DMS 273 (cell line): ENCODE results near the gene C10orf143.

Experiments used
- DNase-seq: peaks from one replicate; lab custom pipeline; 2025; ENCODE audit not compliant: unreplicated experiment; lab: John Stamatoyannopoulos, UW

C10orf143 gene

DNA sequence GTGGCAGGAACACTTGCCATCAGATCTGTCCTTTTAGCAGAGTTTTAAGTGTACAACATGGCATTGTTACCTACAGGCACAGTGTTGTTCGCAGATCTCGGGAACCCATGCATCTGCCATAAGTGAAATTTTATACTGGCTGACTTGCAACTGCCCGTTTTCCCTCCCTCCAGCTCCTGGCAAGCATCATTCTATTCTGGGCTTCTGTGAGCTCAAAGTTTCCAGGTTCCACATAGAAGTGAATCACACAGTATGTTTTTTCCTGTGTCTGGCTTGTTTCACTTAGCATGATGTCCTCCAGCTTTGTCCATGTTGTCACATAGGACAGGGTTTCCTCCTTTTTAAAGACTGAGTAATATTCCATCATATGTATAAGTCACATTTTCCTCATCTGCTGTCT, 56.6 kb downstream of the C10orf143 start:
- no peak for DNase-seq

DNA sequence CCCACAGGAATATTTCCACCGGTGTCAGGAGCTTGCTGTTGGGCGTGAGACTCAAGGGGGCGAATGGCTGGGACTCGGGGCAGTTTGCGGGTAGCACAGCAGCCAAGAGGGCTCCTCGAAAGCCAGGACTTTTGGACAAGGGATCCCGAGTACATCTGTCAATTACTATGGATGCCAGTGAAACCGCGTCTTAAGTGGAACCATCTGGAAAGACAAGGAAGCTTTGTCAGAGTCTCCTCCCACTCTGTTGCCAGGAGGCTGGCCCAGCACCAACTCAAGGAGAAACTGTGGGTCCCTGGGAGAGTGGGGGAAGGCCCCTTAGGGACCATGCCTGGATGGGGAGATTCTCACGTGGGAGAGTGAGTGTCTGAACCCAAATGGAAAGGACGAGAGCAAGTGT, 57.1 kb downstream of the C10orf143 start:
- DNase-seq: peak; percentile 4

DNA sequence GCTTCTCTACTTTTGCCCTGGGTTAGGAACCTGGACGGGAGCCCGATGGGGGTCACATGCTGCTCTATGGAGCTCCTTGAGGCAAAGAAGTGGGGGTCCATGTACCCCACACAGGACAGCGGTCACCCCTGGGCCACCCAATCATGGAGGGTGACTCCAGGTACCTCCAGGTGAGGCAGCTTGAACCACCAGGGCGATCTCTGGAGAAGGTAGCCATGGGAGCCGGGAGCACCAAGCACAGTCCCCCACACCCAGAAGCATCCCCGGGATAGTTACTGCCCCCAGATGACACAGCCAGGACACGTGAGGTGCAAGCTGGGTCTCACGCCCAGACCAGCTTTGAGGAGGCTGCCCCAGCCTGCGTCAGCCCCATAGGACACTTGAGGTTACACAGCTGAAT, 58.4 kb downstream of the C10orf143 start:
- DNase-seq: no peak

DNA sequence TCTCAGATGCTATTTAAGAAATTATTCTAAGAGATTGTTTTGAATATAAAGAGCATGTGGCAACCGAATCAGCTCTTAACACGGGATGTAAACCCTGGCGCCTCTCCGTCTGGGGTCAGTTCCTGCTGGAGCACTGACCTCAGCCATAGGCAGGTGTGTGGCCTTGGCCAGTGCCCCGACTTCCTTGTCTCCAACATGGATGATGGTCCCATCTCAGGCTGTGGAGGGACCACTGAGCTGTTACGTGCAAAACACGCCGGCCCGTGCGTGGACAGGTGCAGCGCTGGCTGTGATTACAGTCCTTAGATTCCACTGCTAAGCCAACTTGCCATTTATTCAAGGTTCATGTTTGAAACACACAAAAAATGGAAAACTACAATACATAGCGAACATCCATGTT, 59.9 kb downstream of the C10orf143 start:
- DNase-seq: no peak

DNA sequence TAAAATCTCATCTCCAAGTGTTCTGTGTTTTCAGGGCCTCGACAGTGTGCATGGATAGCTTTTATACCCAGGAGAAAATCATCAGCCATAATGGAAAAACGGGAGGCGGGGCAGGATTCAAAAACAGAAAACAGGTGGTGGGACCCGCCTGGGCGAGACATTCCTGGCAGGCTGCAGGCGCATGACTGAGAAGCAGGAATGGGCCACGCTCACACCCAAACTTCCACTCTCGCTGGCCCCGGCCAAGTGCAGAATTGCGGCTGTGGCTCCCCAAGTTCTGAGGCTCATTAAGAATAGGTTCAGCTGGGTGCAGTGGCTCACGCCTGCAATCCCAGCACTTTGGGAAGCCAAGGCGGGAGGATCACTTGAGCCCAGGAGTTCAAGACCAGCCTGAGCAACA, 60.6 kb downstream of the C10orf143 start:
- peak; percentile 16 for DNase-seq

DNA sequence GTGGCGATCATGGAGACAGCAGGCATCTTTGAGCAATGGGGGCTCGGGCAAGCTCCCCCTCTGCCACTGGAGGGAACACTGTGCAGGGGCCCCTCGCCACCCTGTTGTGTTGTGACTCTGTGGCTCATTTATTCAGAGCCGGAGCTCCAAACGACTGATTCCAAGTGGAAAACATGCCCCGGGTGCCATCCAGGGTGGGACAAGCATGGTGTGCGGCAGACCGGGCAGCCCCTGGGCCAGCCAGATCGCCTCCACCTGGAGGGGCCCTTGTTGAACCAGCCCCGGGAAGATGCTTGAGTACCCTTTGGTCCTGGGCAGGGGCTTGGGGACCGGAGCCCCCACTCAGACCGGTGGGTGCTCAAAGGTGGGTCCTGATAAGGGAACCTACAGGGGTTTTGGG, 61.4 kb downstream of the C10orf143 start:
- DNase-seq: no peak

DNA sequence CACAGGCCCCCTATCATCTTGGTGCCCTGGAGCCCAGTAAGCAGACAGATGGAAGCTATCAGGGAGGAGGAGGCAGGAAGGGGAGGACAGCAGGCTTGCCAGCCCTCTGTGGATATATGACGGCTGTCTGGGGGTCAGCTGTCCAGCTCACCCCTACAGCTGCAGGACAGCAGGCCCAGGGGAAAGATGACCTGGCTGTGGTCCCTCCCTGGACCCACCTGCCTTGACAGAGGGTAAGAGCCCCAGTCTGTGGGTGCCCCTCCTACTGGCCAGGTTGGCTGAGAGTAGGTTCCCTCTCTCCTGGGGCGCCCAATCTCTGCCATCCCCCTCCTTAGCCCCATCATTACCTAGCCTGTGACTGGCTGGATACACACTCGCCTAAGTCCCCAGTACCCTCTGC, 62.5 kb downstream of the C10orf143 start:
- no peak for DNase-seq

DNA sequence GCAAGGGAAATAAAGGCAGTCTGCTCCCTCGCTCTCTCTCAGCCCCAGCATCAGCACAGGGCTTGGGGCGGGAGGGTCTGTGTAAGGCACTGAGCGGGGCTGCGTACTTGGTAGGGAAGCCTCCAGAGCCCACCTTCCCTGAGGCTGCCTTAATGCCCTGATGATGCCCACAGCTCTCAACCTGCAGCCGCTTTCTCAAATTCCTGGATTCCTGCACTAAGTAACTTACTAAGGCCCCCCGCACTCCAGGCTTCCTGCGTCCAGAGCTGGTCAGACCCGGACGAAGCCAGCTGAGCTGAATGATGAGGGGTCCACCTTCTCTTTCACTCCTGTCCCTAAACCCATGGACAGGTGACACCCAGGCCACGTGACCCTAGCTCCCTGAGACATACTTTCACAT, 63.3 kb downstream of the C10orf143 start:
- no peak for DNase-seq

DNA sequence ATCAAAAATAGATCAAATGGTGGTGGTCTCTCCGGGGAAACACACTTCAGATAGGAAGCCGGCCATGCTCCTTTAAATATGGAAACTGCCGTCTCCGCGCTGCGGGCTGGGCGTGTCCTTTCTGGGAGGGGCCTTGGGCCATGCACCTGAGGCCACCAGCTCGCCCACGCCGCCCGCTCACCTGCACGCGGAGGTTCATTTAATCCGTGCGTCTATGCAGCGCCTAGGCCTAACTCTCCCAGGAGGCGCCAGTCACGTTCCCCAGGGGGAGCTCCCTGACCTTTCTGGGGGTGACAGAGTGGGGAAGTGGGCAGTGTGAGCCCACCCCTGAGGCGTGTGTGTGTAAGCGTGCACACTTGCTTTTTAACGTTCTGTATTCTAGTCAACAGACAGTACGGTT, 64.0 kb downstream of the C10orf143 start:
- DNase-seq: no peak

DNA sequence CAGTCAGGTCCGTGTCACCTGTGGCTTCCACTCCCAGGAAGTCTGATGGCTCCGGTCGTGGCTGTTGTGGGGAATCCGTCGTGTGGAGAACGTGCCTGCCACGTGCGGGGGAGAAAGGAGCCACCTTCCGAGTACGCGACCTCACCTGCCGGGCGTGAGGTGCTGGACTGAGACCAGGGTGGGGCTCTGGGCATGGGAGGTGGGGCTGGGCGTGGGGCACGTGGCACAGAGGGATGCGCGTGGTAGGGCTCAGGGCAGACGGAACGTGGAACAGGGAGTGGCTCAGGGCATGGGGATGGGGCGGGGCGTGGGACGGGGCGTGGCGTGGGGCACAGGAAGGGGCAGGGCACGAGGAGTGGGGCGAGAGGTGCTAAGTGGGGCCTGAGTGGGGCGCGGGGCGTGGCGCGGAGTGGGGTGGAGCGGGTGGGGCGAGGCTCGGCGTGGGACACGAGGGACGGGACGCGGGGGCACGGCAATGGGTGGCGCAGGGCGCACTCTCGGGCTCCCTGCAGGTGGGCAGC, 64.8 kb downstream of the C10orf143 start:
- DNase-seq: no peak

DNA sequence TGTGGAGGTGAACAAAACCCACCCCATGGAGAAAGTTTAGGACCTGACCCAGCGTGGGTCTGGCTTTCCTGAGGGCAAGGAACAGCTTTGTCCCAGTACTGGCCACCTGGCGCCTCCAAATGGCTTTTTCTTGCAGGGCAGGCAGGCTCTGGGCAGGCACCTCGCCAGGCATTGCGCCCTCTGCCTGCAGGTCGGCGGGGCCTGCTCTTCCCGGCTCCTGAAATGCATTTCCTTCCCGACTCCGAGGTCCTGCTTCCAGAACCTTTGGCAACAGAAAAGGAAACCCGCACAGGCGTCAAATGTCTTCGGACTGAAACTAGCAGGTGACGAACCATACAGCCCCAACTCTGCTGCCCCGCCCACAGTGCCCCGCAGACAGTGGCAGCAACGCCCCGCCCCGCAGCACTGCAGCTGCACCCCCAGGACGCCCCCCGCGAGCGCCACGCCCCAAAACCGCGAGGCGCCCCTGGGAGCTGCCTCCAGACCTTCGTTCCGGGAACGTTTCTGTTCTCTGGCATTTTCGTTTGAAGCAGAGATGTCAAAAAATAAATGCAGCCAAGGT, 65.5 kb downstream of the C10orf143 start:
- DNase-seq: peak; percentile 80

DNA sequence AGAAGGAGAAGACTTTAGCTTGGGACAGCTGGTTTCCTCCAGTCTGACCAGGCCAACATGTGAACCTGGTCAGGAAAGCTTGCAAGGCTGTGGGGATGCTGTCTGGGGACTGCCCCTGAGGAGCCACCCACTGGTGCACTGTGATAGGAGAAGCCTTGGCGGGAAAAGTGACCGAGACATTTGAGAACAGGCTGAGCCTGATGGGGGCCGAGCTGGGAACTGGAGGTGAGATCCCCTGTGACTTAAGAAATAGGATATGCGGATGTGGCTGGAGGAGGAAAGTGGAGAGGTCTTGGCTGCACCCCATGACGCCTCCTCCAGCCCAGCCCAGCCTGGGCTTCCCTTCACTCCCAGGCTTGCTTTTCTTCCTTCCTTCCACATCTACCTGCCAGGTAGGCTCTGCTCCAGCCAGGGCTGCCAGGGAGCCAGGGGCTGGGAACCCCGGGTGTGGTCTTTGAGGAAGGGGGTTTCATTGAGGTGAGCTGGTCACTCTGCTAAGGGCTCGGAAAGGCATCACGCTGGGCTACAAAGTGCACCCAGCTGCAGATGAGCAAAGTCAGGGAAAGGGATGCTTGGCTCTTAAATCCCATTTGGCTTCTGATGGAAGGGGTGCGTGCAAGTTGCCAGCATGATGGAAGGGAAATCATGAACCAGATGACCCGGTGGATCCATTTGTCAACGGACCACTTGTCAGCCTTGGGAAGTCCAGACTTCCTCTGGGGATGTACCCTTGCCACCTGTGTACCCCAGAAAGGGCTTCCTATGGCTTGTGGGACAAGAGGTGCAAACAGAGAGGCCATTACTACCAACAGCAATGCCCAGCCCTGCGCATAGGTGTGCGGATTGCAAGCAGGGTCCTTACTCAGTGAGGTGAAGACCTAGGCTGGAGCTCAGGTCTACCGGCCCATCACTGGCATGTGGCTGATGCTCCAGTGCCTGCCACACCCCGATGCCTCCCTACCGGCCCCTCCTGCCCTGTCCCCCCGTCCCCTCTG, 66.3 kb downstream of the C10orf143 start:
- DNase-seq: no peak

DNA sequence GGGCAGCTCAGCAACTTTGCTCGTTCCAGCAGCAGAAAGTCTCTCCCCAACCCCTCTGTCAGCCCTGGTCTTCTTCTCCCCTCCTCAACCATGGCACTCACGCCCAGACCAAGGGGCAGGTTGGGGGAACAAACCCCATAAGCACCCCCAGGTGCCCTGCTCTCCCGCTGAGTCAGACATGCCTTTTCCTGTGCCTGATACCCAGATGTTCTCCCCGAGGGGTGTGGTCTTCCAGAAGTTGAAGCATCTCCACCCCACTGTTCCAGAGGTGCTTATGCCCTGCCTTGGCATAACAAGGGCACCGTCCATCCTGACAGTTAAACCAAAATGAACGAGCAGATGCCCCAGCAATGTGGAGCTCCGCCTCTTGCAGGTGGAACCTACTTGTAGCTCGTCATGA, 67.1 kb downstream of the C10orf143 start:
- DNase-seq: no peak

DNA sequence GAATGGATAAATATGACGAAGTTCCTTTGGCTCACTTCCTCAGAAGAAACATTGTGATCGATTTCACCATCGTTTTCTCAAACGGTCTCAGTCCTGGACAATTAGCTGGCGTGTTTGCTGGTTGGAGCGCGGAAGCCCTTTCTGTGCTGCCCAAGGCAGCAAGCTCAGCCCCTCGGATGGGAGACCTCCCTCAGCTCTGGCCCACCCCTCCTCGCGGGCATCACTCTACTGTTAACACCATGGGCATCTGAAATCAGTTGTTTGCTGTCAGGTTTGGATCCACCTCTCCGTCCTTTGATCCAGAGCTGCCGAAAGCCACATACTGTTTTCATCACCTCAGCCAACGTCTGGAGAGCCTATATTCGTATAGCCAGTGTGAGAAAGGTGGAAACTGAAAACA, 68.2 kb downstream of the C10orf143 start:
- no peak for DNase-seq

DNA sequence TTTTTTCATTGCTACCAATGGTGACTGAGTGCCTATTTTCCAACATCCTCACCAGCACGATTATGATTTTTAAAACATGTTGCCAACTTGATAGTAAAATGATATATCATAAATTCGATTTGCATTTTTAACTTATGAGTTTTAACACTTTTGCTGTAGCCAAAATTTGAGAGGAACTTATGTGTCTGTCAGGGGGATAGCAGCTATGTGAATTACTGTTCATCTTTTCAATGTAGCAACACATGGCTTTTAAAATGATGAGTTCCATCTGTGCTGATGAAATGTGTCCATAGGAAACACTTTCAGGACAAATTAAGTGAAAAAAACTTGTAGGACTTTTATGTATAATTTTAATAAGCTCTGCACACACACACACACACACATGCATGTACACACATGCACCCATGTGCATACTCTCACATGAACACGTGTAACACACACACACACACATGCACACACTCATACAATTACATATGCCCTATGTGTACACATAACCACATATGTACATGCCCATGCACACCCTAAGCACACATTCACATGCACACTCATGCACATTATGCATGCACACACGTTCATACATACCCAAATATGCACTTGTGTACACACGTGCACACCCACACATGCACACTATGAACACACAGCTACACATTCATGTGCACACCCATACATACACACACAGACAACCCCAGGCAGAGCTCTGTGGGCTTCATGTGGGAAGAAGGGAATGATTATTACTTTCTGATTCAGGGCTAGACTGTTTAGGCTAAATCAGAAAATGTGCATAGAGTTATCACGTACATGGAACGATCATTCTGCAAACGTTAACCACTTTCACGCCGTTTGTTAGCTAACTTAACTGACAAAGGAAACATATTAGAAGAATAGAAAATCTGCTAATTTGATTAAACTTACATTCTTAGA, 68.9 kb downstream of the C10orf143 start:
- no peak for DNase-seq

DNA sequence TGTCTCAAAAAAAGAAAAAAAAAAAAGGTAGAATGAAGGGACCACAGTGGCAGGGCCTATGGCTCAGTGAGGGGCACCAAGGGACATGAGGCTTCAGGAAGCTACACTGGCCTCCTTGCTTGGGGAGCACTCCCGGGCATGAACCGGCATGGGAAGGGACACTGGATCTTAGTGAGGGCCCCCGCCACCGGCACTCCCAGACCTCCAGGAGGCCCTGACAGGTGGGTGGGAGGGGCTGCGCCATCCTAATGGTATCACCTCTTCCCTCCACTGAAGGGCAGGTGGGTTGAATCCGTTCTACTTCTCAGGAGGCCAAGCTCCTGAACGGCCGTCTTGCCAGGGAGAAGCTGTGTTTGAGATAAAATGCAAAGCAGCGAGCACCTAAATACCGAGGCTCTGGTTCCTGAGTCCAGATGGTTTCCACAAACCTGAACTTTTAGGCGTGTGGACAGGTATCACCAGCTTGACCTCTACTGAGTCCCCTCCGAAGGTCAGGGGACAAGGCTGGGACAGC, 69.8 kb downstream of the C10orf143 start:
- no peak for DNase-seq

DNA sequence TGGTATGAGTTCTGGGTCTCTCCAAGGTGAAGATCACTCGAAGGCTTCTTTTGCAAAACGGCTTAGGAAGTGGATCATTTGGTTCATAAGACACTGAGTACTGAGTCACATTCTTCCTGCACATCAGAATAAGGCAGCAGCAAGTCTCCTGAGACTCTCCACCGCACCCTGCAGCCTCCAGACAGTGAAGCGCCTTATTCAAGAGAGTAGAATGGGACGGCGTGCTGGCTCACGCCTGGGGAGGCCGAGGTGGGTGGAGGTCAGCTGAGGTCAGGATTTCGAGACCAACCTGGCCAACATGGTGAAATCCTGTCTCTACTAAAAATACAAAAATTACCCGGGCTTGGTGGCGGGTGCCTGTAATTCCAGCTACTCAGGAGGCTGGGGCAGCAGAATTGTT, 70.3 kb downstream of the C10orf143 start:
- no peak for DNase-seq

DNA sequence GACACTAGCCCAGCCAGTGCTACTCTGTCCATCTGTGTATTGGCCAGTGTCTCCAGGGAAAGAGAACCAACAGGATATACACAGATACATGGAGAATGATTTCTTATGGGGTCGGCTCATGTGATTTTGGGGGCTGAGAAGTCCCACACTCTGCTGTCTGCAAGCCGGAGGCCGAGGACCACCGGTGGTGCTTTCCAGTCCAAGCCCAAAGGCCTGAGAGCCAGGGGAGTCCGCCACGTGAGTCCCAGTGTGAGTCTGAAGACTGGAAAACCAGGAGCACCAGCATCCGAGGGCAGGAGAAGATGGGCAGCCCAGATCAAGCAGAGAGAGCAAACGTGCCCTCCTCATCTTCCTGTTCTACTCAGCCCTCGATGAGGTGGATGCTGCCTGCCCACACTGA, 71.5 kb downstream of the C10orf143 start:
- no peak for DNase-seq

DNA sequence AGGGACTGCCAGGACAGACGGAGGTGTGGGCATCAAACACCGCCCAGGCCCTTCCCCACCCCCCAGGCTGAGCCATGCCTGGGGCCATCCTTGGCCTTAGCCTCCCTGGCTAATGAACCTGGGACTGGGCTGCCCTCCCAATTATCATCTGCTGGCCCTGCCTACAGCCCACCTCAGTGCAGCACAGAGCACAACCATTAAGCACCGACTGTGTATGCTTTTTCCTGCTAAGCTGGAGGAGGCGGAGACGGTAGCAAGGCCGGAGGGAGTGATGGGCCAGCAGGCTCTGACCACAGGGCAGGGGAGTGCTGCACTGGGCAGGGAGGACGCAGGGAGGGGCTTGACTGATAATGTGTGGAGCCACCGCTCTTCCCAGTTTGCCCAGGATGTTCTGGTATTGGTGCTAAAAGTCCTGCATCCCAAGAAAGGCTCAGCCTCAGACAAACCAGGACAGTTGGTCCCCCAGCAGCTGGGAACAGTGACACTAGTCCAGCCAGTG, 72.0 kb downstream of the C10orf143 start:
- no peak for DNase-seq

DNA sequence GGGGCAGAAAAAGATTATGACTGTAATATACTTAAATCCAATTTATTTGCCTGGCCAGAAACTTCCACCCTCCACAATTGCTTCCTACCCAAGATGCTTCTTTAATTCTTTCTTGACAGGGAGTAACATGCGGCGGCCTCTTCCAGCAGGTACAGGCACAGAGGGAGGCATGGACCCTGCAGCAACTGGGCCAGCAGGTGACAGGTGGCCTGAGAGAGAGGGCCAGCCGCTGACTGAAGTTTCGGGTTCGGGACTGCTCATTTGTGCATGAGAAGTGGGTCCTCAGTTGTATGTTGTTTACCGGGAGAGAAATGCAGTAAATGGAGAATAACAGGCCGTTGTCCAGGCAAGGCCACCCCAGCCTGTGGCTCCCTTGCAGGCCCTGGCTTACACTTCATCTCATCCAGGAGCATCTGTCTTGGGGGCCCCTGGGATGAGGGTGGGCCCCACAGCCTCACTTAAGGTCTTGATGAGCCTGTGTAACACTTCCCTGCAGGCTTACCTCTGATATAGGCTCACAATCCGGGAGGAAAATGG, 72.5 kb downstream of the C10orf143 start:
- no peak for DNase-seq
